GM10248 (cell line): Measurements from ENCODE around the gene GAK.

Experiments
- CTCF ChIA-PET: fragments of 300-600 bp; sonication (Branson Sonifier 250); formaldehyde crosslinking; extraction: SDS; loops from one replicate; lab custom pipeline; 2021; ENCODE audit warnings: antibody characterized with exemption; lab: Yijun Ruan, JAX
- POLR2A ChIA-PET: fragments of 350-650 bp; sonication (Branson Sonifier 250); formaldehyde crosslinking; extraction: SDS; loops from one replicate; lab custom pipeline; 2020; ENCODE audit warnings: antibody characterized with exemption; lab: Yijun Ruan, JAX
- DNase-seq: peaks from one replicate; pipeline ENCODE4 v3.0.0; 2012; ENCODE audit errors: extremely low spot score
- TF ChIP-seq, protein P1 (sequence below): IDR thresholded peaks from 2 replicates; pipeline ENCODE4 v1.5.1; 2012; ENCODE audit warnings: mild to moderate bottlenecking, low read depth; ENCODE audit errors: extremely low read depth, missing control alignments, control extremely low read depth

The GAK gene

DNA sequence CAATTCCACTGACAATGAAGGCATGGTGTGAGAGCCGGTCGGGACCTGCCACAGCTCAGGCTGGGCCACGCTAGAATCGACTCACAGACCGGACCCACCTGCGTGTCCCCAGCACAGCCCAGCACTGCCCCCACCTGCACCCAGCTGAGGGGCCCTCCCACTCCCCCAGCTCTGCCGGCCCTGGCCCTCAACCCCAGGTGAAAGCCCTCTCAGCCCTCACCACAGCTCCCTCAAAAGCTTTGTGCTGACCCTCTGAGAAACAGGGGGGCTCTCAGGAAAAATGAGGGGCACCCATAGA is 25.1 kb downstream of the GAK start:
- TF ChIP-seq, protein P1, sequence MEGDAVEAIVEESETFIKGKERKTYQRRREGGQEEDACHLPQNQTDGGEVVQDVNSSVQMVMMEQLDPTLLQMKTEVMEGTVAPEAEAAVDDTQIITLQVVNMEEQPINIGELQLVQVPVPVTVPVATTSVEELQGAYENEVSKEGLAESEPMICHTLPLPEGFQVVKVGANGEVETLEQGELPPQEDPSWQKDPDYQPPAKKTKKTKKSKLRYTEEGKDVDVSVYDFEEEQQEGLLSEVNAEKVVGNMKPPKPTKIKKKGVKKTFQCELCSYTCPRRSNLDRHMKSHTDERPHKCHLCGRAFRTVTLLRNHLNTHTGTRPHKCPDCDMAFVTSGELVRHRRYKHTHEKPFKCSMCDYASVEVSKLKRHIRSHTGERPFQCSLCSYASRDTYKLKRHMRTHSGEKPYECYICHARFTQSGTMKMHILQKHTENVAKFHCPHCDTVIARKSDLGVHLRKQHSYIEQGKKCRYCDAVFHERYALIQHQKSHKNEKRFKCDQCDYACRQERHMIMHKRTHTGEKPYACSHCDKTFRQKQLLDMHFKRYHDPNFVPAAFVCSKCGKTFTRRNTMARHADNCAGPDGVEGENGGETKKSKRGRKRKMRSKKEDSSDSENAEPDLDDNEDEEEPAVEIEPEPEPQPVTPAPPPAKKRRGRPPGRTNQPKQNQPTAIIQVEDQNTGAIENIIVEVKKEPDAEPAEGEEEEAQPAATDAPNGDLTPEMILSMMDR: no peak
- ChIA-PET CTCF (no interaction called here), POLR2A (no interaction called here)
- DNase-seq: no peak

- DNase-seq: no peak
- ChIA-PET CTCF (no interaction called here), POLR2A (no interaction called here)
- TF ChIP-seq, protein P1: no peak
Observed at GRCh38 chr4:906339-907102, 25.6 kb downstream of the GAK start.

GRCh38 chr4:905485-906338 is 26.4 kb downstream of the GAK start:
- TF ChIP-seq, protein P1: no peak
- POLR2A ChIA-PET: no interaction called here
- CTCF ChIA-PET: no interaction called here
- DNase-seq: no peak

DNA sequence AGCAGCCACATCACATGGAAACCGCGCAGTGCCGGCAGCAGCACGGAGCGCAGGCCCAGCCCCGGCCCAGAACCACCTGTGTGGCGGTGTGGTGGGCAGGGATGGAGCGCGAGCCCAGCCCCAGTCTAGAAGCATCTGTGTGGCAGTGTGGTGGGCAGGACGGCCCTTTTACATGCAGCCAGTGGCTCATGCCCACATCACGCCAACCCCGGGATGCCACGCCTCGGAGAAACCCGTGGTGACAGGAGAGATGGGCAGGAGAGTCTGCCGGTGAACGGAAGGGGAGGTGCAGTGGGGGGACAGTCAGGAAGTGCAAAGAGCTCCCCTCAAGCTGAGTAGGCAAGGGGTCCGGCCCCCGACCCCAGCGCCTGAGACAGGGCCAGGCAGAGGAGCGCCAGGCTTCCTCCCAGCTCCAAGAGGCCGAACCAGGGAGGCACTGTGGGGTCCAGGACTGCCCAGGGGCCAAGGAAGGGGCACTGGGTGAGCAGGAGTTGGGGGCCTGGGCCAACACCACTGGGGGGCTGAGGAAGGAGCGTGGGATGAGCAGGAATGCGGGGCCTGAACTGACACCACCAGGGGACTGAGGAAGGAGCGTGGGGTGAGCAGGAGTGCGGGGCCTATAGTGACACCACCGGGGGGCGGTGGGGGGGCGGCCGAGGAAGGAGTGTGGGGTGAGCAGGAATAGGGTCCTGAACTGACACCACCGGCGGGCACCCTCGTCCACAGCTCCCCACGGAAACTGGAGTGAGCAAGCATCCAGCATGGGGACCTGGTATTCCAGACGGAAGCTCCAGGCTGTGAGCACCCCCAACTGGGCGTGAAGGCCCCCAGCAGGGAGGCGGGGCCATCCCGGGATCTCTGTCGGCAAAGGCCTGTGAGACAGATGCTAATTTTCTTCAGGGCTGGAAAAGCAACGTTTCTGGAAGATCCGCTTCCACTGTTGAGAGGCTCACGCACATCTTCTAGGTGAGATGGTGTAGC is 28.8 kb downstream of the GAK start:
- ChIA-PET CTCF (interaction anchor here (2.3 kb wide), 1 partner anchor 12 kb away, joined by 7 read pairs; no protein-coding TSS in a partner anchor), POLR2A (no interaction called here)
- TF ChIP-seq, protein P1: no peak
- DNase-seq: no peak

DNA sequence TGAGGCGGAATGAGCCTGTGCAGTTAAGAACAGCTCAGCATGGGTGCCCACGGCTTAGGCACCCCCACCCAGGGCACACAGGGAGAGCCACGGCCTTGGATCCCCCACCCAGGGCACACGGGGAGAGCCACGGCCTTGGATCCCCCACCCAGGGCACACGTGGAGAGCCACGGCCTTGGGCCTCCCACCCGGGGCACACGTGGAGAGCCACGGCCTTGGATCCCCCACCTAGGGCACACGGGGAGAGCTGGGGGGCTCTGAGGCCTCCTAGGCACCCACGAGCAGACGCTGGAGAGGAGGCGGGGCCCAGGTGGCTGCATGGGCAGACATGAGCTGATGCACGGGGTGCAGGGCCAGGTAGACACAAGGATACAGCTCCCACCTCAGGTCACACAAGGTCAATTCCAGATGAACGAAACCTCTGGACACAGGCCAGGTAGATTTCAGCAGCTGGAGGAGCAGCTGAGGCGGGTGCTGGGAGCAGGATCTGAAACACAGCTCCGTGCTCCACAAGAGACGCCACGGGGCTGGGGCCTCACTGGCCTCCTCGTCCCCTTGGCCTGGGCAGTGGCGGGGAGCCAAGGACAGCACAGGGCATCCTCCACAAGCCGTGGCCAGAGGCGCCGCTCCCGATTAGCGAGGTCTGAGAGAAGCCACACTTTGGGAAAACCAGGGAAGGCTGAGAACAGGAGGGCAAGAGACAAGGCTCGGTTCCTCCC is 30.8 kb downstream of the GAK start:
- ChIA-PET POLR2A (no interaction called here), CTCF (interaction anchor here (1.6 to 2.3 kb wide), 2 partner anchors 10 to 33 kb away, joined by 4 to 7 read pairs; no protein-coding TSS in a partner anchor)
- DNase-seq: no peak
- TF ChIP-seq, protein P1: no peak

GRCh38 chr4:900721-901120 is 31.4 kb downstream of the GAK start:
- ChIA-PET CTCF (interaction anchor here (1.6 kb wide), 1 partner anchor 34 kb away, joined by 4 read pairs; no protein-coding TSS in a partner anchor), POLR2A (no interaction called here)
- DNase-seq: no peak
- TF ChIP-seq, protein P1: no peak
